Measurements from ENCODE around the gene TMEM42.

- TF ChIP-seq CTCF (IDR thresholded peaks at IDR 0.05; ENCODE audit: control extremely low read depth in 1 of 3, insufficient read depth in 1 of 3, low read depth in 1 of 3, low read length in 3 of 3), result no peak
- no peak for TF ChIP-seq ASH2L (IDR thresholded peaks at IDR 0.05; ENCODE audit: low read length)
- no peak for TF ChIP-seq SUZ12 (IDR thresholded peaks at IDR 0.05; ENCODE audit: low read length)
Observed at GRCh38 chr3:44831232-44831631, 30.5 kb upstream of the TMEM42 start.

Data from H1 (cell line).